Mucosa of descending colon (tissue), 3 donors: ENCODE measurements around the gene RAD51B. TPM values are rescaled to one million over a fixed set of nuclear protein-coding genes. Genes with fewer than 3 reads are reported as not detected.

ENCODE experiments used
- ATAC-seq: fragments of 200-7000 bp; cut with Tn5 transposase; one replicate; pipeline ENCODE4 v1.9.1; 2020; ENCODE audit warnings: mild to moderate bottlenecking, moderate library complexity
- DNase-seq, 3 donors: peaks; one replicate each; pipeline ENCODE4 v3.0.0-alpha.2; 2020
- H3K36me3 ChIP-seq: fragments of 200-600 bp; one replicate; pipeline ENCODE4 v1.8.0; 2021; ENCODE audit warnings: low read depth, mild to moderate bottlenecking
- H3K4me1 ChIP-seq: fragments of 200-600 bp; one replicate; pipeline ENCODE4 v1.8.0; 2021; ENCODE audit warnings: low read depth, mild to moderate bottlenecking
- H3K4me3 ChIP-seq: fragments of 200-600 bp; one replicate; pipeline ENCODE4 v1.8.0; 2021; ENCODE audit warnings: mild to moderate bottlenecking
- H3K9me3 ChIP-seq: fragments of 200-600 bp; one replicate; pipeline ENCODE4 v1.8.0; 2021; ENCODE audit warnings: mild to moderate bottlenecking
- CTCF ChIP-seq: fragments of 200-600 bp; IDR thresholded peaks from one replicate; pipeline ENCODE4 v1.8.0; 2022; ENCODE audit warnings: antibody characterized with exemption, mild to moderate bottlenecking
- intact Hi-C, 2 donors: fragments of 100-400 bp; cut with DNase I in 1 of 2; cut with micrococcal nuclease in 1 of 2; formaldehyde crosslinking; loops; one replicate each; pipeline versions ENCODE4 v1.11.0 to v1.11.1; 2022; cut with DNase I, micrococcal nuclease
- total RNA-seq, 3 donors: library from RNA; stranded (reverse); fragmentation: NEBNext Ultra II Directional in 2 of 3; extraction: Animal tissue kit (Norgen Biotek cat#: 25700) in 2 of 3; gene quantifications; one replicate each; pipeline versions ENCODE4 v1.2.1 to v1.2.4, GENCODE V29; 2021 to 2023
- donor health status: DM: no; HTN: no; CAD: no; lungs with moderate emphysema.
- donor health status: DM: no; HTN: no; CAD: no.
- donor health status: DM: no; HTN: yes; CAD: no.

Gene RAD51B
- total RNA-seq, 3 donors from 2014 or later = 15.8 to 23.3 (median 20.9) TPM

- ATAC-seq (no peak), DNase-seq (no peak)
- Histone ChIP-seq H3K36me3 (no peaks in the 10 kb centered on the region), H3K4me3 (no peak overlapping the region), H3K4me1 (peaks cover 8% of the 10 kb centered on the region), H3K9me3 (no peaks in the 10 kb centered on the region)
- intact Hi-C loops = no loop called here
- TF ChIP-seq CTCF = no peak
Measured at GRCh38 chr14:68162887-68163286, 343.3 kb downstream of the RAD51B start.

- ATAC-seq = peak; percentile 64
- Histone ChIP-seq H3K4me1 (peaks cover 20% of the 10 kb centered on the region), H3K36me3 (no peaks in the 10 kb centered on the region), H3K9me3 (no peaks in the 10 kb centered on the region), H3K4me3 (no peak overlapping the region)
- intact Hi-C loops = no loop called here
- no peak for DNase-seq
- no peak for TF ChIP-seq CTCF
Measured at GRCh38 chr14:68164711-68165113, 345.1 kb downstream of the RAD51B start.

- no peak for ATAC-seq
Measured at GRCh38 chr14:68165274-68165843, 345.8 kb downstream of the RAD51B start.

GRCh38 chr14:68166731-68167382 lies 347.3 kb downstream of the RAD51B start:
- Histone ChIP-seq H3K36me3 (no peaks in the 10 kb centered on the region), H3K4me3 (no peak overlapping the region), H3K9me3 (no peaks in the 10 kb centered on the region), H3K4me1 (peaks cover 20% of the 10 kb centered on the region)
- ATAC-seq (no peak), DNase-seq (no peak)
- intact Hi-C loops = no loop called here
- no peak for TF ChIP-seq CTCF

More at GRCh38 chr14:68165274-68165843, 345.8 kb downstream of the RAD51B start:
- no peak for TF ChIP-seq CTCF
- H3K4me3 ChIP-seq = no peak overlapping the region
- intact Hi-C loops = no loop called here
- DNase-seq = no peak
- no peaks in the 10 kb centered on the region for H3K9me3 ChIP-seq
- H3K36me3 ChIP-seq = no peaks in the 10 kb centered on the region
- H3K4me1 ChIP-seq = peaks cover 20% of the 10 kb centered on the region

GRCh38 chr14:68167383-68168087 lies 348.0 kb downstream of the RAD51B start:
- ATAC-seq (peak; percentile 76), DNase-seq (no peak)
- no peaks in the 10 kb centered on the region for H3K9me3 ChIP-seq
- no peaks in the 10 kb centered on the region for H3K36me3 ChIP-seq
- intact Hi-C loops = no loop called here
- no peak for TF ChIP-seq CTCF
- H3K4me1 ChIP-seq = peaks cover 22% of the 10 kb centered on the region
- H3K4me3 ChIP-seq = no peak overlapping the region
